Astrocyte of the hippocampus (primary cell): ENCODE results near the gene HCN4.
"Not testable (repeated sequence)": the region's sequence is repeated elsewhere in the genome, so short reads cannot be mapped to it uniquely, and the experiment has no call there.

Experiments used
- DNase-seq: peaks from one replicate; pipeline ENCODE4 v3.0.0; 2011; ENCODE audit warnings: low read depth, low spot score

Gene HCN4

DNA sequence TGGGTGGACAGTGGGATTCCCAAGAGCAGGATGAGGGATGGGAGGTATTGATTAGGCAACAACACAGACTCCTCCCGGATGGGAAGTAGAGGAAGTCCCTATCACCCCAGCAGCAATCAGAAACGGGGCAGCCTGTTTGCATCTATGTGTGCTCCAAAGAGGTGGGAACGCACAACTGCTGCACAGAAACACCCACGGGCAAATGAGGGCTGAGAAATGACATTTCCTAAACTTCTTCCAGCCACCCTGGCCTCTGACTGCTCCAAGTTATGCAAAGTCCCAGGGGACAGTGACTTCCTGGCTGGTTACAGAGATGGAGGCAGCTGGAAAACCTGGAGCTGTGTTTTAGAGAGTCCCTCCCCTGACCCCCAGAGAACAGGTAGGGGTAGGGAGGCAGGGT lies 42.6 kb downstream of the HCN4 start:
- no peak for DNase-seq

GRCh38 chr15:73325191-73325861 lies 43.4 kb downstream of the HCN4 start:
- no peak for DNase-seq

- no peak for DNase-seq
These were observed 44.1 kb downstream of the HCN4 start for GRCh38 chr15:73324496-73325170.

DNA sequence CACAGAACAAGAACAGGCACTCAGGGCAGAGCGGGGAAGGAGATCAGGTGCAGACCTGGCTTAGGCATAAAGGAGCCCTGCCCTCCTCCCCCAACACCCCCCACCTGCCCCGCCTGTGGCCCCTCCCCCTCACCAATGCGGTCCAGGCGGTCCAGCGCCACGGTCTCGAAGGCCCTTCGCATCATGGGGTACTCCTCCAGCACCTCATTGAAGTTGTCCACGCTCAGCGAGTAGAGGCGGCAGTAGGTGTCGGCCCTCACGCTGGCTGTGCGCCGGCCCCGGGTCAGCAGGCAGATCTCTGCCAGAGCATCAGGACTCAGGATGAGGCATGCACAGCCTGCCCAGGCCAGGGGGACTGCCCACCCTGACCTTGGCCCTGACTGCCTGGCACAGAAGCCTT lies 44.8 kb downstream of the HCN4 start:
- DNase-seq: no peak

GRCh38 chr15:73323374-73323955 lies 45.3 kb downstream of the HCN4 start:
- no peak for DNase-seq

DNA sequence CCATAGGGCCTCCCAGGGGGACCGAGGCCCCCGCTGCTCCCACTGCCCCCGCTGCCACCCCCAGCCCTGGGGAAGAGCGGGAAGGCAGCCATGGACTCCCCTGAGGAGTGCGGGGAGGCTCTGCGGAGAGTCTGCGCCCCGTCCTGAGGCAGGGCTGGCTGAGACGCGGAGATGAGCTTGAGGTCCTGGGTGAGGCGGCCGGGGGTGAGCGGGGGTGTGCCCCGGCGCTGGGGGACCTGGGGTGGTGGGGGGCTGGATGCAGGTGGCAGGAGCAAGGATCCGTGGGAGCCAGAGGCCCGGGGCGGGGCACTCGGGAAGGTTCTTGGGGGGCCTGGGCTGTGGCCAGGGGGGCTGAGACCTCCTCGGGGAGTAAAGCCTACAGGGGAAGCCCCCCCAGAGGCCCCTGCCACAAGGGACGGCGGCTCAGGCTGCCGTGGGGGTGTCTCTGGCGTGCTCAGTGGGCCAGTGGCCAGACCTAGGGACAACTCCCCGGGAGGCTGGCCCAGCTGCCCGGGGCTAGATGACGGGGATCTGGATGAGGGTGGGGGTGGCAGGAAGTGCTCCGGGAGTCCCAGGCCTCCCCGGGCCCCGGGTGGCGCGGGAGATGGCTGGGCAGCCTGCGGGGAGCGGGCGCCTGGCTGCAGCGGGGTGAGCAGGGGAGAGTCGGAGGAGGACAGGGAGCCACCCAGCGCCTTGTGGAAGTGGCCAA lies 45.9 kb downstream of the HCN4 start:
- DNase-seq: no peak

DNA sequence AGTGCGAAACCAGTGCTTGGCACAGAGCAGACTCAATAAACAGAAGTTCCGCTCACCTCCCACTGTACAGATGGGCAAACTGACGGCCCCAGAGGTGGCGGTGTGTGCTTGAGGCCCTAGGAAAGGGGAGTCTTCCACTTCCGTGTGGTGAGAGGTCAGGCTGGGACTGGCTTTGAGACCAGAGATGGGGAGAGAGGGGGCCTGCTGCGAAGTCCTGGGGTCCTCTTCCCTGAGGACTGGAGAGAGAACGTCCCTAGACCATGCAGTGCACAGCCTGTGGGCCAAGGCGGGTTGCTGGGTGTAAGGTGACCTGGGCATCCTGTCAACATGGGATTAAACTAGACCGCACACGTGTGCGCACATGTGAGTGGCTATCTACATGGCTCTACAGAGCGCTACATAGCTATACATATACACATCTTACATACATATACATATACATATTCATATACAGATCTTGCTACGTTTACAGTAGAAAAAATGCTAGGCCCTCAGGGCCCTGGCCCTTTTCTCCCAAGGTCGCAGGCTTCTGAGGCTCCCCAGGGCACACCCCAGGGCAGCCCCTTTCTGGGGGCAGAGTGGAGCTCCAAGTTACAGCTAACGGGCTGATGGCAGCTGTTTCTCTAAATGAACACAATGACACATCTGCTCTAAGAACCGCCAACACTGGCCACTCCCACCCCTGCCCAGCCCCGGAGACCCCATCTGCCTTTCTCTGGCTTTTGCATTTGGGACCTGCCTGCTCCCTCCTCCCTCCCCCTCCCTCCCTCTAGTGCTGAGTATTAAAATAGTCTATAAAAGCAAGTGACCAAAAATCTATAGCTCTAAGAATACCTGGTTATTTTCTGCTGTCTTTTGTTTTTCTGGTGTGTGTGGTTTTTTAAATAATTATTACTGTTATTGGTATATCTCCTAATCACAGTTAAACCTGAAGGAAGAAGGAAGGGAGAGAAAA lies 47.0 kb downstream of the HCN4 start:
- no peak for DNase-seq

DNA sequence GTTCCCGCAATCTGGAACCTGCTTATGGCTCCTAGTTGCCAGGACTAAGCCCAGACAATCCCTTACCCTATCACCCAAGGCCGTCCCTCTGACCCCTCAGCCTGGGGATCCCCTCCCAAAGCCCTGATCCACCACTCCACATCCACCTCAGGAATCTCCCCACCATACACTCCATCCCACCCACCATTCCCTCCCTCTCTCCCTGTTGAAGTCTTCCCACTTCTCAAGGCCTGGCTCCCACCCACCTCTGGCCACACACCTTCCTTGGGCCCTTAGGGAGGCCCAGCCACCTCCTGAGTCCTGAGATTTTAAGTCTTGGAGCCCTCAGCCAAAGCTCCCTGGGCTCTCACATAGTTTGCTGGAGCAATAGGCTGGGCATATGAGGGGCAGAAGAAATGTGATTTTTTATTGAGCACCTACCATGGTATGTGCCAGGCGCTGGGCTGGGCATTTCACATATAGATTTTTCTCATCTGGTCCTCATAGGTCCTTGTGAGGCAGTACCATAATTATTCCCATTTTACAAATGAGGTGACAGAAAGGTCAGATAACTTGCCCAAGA lies 48.1 kb downstream of the HCN4 start:
- no peak for DNase-seq

DNA sequence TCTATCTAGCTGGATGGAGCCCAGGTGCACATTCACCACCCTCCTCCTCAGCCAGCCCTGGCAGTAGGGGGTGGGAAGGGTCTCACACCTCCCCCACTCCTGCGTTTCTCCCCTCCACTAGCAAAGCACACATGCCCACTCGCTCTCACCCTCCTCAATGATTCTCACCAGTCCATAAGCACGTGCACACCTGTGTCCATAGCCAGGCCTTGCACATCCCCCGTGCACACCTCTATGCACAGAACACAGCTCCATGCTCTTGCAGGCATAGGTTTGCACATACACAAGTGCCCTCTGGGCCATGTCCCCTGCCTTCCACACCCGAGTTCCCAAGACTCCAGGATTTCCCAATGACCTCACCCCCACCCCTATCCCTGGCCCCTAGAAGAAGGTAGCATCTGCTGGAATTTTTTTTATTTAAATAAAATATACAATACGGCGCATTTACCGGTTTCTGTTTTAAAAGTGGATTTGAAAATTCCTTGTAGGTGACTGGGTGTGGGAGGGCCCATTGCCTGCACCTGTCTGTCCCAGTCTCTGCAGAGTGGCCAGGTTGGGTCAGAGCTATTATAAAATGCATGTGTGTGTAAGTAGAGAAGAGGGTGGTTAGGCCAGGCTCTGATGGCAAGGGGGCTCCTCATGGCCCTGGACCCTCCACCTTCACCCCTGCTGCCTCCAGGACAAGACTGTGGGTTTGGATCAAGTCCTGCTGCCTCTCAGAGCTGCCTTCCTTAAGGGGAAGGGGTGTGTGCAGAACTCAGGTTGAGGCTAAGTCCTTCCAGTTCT lies 49.1 kb downstream of the HCN4 start:
- no peak for DNase-seq

DNA sequence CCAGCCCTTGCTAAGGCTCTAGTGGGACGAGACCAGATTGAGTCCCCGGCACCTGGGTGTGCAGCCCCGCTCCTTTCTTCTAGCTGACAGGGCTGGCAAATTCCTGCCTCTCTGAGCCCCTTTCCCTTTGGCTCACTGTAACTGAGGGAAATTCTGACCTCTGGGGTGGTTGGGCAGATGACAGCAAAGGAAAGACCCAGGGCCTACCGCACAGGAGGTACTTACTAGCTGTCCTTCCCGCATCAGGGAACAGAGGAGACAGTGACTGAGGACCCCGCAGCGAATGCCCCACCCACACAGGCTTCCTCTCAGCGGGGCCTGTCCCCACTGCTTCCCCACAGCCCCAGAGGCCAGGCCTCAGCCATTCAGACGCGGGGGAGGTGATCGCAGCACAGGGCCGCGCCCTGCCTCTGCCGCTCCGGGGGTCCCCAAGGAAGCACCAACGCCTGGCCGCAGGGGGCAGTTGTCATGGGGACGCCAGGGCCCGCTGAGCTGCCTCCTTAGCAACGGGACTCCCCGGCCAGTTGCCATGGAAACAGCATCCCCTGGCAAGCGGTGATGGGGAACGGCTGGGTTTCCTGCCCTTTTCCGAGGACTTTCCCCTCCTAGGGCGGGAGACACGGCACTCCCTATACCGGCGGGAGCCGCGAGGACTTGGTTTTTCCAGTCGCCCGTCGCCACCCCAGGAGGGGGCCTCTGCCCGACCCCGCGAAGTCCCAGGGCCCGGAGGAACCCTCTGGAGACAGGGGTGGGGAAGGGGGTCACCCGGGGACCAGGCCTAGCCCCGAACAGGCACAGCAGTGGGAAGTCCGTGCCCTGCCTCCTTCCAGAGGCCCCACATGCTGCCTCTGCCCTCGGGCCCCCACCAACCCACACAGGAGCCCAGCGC lies 50.1 kb downstream of the HCN4 start:
- peak; percentile 42 for DNase-seq

DNA sequence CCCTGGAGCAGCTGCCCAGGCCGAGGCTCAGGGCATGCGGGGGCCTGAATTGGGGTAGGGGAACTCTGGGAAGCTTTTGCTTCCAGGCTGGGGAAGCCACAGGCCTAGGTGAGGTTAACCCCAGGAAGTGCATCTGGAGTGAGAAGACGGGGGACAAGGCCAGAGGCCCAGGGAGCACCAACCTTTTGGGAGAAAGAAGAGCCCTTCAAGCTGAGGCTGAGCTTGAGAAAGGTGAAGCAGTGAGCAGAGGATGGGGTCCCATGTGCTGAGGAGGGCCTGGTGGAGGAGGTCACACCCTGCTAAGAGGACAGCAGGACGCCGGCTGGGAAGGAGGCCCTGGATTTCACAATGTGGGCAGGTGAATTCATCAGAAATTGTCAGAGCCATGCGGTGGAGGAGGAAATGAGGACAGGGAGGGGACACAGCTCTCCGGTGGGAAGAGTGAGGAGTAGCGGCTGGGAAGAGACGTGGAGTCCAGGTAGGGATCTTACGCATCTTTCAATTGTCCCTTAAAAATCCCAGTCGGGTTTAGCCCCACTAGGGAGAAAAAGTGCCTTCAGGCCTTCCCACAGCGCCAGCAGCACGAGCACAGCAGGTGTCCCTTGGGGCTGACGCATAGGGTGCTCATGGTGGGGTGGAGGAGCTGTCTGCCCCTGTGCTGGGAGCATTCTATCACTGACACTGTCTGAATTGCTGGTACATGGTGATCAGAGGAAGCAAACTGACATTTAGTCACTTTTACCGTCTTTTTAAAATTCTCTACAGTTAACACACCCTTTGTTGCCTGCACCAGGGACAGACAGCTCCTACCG lies 50.9 kb downstream of the HCN4 start:
- DNase-seq: no peak

DNA sequence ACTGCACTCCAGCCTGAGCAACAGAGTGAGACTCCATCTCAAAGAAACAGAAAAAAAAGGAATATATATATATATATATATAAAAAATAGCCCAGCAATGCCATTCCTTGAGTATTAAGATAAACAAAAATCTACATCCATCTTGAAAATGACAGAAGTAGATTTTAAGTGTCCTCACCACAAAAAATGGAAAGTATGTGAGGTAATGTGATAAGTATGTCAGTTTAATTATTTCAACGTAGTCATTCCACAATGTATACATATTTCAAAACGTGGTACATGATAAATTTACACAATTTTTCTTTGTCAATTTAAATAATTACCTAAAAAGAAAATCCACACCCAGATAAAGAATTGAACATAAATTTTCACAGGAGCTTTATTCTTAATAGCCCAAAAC lies 54.9 kb downstream of the HCN4 start:
- DNase-seq: no peak

GRCh38 chr15:73308305-73308704 lies 60.5 kb downstream of the HCN4 start:
- no peak for DNase-seq

GRCh38 chr15:73305331-73306211 lies 63.2 kb downstream of the HCN4 start:
- peak; percentile 79 for DNase-seq

DNA sequence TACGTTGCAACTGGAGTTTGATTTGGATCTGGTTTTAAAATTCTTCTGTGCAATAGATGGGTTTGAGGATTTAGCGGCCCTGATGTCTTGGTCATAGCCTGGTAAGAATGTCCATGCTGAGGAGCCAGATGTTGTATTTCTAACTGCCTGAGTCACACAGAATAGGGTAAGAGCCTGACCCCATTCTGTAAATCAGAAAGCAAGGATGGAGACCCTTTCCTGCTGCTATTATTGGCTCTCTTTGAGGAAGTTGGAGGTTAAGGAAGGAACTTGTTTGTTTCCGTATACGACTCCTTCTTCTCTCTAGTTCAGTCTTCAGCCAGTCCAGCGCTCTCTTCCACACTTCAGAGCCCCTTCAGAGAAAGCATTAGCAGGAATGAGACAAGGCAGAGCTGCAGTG lies 65.1 kb downstream of the HCN4 start:
- no peak for DNase-seq

- not testable (repeated sequence) for DNase-seq
These were observed 68.5 kb downstream of the HCN4 start for GRCh38 chr15:73300286-73300685.

GRCh38 chr15:73298522-73299245 lies 70.1 kb downstream of the HCN4 start:
- DNase-seq: no peak
